HG02610 (cell line): Measurements from ENCODE around the gene NAV3.

Experiments
- ATAC-seq: cut with Tn5 transposase; IDR thresholded peaks from one replicate; pipeline ENCODE4 v1.9.1; 2021; ENCODE audit warnings: mild to moderate bottlenecking, moderate library complexity; ENCODE audit not compliant: unreplicated experiment

Gene NAV3

DNA sequence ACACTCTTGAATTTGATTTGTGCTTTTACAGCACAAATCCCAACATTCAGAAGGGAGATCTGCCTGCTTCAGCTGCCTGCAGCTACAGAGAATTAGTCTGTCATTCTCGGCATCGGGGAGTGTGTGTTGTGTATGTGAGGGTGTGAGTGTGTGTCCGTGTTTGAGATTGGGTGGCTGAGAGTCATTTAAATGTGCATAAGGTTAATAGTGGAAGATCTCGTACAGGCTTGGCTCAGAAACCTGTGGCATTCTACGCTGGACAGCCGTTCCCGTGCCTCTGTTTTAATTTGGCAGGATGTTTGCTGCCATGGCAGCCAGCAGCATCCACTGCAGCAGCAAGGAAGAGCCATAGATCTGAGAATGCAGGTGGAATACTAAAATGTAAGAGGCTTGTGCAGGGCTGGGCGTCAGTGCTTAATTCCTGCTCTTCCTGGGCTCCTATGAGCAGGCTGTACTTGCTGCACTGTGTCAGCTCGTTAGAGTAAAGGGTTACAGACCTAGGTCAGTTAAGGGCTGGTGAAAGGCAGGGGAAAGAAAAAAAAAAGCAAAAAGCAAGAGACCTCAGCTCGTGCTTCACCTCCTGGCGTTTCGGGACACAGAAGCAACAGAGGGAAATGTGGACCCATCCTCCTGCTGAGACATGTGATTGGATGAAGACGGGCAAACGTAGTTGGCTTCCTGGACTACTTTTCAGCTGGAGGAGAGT lies 205.4 kb downstream of the NAV3 start:
- ATAC-seq = no peak

DNA sequence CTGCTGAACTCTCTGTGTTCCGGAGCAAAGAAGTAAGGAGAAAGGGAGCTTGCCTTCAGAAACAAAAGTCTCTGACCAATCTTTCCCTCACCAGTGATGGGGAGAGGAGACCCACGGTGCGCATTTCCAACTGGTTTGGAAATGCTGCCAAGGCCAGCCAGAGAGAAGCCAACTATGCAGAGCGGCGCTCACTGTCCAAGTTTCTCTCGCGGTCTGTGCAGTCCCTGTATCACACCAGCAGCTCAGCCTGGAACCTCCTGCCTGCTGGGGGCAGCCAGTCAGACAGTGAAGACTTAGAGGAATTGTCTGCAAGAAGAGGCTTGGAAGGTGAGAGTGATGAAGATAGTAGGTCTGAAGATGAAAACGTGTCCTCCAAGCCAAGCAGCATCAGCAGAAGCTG lies 206.2 kb downstream of the NAV3 start:
- ATAC-seq = no peak

DNA sequence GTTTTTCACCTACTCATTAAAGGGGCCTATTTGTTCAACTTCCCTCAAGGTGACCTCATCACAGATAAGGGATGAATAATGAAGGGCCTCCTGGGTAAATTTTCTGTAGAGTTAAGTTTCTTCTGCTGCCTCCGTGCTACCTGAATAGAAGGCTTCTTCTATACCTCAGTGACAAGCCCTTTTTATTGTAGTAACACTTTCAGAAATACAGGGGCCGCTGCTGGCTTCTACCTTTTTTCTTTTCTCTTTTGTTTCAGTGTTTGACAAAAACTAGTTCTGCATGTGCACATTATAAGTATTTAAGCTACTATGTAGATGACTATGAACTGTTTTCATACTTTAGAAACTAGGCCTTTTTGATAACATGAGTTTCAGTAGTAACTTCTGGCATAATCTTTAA lies 207.0 kb downstream of the NAV3 start:
- ATAC-seq = no peak

DNA sequence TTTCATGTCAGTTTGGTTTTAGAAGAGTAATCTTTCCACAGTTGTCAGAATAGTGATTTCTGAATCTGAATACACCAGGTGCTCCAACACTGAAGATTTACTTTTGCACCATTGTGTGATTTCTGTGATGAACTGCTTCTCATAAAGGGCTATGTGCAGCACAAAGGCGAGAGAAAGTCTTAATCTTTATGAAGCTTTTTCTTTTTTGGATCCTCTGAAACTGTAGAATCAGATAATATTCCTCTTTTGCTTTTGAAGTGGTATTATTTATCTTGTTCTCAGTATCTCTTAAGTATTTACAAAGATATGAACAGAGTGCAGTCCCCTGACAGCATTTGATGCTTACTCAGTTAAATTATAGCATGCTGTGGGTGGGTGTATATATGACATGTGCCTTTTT lies 207.8 kb downstream of the NAV3 start:
- ATAC-seq = no peak

- no peak for ATAC-seq
Observed at GRCh38 chr12:78038986-78039385, 208.3 kb downstream of the NAV3 start.

DNA sequence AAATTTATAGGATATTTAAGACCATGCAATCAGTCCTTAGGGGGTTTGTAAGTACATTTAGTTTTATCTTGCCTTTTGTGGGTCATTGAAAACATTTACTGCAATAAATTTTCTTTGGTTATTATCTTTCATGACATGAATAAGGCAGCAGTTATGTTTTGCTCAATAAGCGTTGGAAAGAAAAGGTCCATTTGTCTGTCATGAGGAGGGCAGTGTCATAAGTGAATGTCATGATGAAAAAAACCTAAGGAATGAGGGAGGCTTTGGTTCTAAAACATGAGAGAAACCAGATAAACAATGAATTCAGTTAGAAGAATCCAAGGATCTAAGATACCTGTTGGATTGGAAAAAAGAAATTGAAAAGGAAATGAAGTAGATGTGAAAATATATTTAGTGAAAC lies 209.4 kb downstream of the NAV3 start:
- no peak for ATAC-seq

- no peak for ATAC-seq
Observed at GRCh38 chr12:78050790-78051189, 220.1 kb downstream of the NAV3 start.

DNA sequence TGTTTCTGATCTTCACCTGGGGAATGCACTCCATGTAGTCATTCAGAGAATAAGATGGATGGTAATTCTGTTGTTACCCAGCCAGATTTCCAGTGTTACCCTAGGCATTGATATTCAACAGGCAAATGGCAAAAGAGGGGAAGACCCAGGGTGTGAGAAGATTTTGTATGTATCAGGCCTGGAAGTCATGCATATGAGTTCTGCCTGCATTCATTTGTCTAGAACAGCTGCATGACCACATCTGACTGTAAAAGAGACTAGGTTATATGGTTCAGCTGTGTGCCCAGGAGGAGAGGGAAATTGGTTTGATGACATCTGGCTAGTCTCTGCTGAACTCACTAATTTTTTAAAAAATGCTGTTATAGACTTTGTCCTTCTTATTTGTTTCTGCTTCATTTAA lies 224.9 kb downstream of the NAV3 start:
- ATAC-seq = no peak

GRCh38 chr12:78057075-78057474 lies 226.4 kb downstream of the NAV3 start:
- no peak for ATAC-seq

DNA sequence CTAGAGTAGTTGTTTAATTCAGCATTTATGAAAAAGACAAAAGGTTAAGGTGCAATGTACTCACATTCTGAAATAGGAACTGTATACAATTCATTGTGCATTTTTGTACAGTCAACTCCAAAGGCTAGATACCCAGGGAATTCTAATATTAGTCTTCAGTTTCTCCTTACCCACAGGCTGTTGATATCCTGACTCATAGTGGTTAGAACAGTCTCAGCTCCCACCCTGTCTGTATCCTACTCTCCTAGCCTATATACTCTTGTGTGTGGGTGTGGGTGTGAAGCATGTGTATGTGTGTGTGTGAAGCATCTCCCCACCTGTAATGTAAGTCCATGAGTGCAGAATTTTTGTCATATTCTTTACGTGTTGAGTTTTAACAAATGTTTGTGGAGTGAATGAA lies 229.5 kb downstream of the NAV3 start:
- ATAC-seq = peak; percentile 54

DNA sequence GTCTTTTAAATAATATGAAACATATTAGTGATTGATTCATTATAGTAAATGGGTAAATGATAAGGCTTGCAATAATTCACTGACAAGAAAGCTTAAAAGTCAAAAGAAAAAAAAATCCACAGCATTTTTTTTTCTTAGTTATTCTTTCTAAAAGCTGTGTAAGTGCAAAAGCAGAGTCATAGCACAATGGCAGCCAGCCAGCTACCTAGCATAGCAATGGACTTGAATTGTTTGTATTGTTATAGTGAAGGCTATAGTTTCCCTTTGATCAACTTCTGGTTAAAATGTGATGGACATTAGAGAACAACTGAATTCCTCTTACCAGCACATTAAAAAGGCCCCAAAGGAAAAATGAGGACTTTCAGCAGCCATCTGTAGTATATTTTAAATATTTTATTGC lies 232.1 kb downstream of the NAV3 start:
- ATAC-seq = no peak

DNA sequence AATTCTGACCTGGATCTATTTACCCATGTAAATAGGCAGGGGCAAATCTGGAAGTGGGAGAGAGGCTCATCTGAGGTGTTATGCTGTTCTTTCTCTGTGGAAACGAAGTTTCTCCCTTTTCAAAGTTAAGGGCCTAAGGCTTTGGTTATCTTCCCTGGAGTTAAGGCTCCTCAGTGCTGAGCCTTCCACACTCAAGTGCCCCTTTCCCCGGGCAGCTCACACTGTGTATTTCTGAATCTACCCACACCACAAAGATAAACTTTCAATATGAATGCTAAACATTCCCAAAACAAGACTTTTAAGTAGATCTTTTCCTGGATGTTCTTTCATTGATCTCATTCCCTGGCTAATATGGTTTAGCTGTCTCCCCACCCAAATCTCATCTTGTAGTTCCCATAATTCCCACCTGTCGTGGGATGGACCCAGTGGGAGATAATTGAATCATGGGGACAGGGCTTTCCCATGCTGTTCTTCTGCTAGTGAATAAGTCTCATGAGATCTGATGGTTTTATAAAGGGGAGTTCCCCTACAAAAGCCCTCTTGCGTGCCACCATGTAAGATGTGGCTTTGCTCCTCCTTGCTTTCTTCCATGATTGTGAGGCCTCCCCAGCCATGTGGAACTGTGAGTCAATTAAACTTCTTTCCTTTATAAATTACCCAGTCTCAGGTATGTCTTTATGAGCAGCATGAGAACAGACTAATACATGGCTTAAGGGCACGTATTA lies 251.1 kb downstream of the NAV3 start:
- peak; percentile 50 for ATAC-seq

- no peak for ATAC-seq
Observed at GRCh38 chr12:78085542-78086182, 255.0 kb downstream of the NAV3 start.

- ATAC-seq = no peak
Observed at GRCh38 chr12:78086553-78087362, 256.1 kb downstream of the NAV3 start.

DNA sequence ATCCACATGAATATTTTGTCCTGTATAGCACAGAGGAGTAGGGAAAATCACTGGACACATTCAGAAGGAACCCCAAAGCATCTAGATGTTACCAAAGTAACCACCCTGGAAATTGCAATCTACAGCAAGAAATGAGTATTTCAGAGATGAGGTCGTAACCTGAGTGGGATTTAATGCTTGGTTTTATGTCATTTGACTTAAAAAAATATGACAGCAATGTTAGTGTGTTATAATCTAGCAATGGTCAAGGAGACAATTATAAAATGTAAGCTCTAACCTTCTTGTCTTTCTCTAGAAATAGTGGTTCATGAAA lies 256.6 kb downstream of the NAV3 start:
- no peak for ATAC-seq

DNA sequence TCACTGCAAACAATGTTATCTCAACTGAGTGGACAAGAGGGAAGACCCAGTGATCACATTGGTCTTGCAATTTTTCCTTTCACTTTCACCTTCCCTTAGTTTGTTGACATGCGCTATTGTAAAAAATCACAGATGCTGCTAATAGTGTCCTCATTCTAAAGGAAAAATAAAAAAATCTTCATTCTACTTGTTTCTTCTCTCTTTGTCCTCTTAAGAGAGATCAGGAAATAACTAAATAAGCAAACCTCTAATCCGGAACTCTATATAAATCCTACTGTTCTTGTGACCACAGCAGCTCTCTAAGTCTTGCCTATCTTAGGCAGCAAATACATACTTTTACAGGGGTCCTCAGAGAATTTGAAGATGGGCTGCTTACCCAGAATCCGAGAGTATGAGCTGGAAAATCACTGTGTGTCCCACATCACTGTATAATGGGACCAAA lies 257.7 kb downstream of the NAV3 start:
- no peak for ATAC-seq

DNA sequence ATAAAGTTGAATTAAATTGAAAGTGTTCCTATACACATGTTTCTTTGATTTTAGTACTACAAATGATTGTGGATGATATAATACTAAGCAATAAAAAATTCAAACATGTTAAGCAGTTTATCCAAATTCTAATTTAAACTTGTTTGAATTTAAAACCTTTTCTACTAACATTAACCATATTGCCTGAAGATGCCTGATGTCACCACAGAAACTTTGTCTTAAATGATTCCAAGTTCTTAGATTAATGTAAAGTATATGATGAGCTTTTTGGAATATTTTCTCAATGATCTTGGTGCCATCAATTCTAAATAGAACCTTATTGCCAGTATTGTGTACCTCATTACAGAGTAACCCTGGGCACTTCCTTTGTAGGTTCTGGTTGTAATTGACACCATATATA lies 259.6 kb downstream of the NAV3 start:
- no peak for ATAC-seq

- no peak for ATAC-seq
Observed at GRCh38 chr12:78095623-78096022, 264.9 kb downstream of the NAV3 start.

GRCh38 chr12:78096909-78097597 lies 266.4 kb downstream of the NAV3 start:
- ATAC-seq = no peak

GRCh38 chr12:78099806-78100205 lies 269.1 kb downstream of the NAV3 start:
- no peak for ATAC-seq
